GM11168 (cell line): ENCODE results near the gene ODR4.
"Not testable (repeated sequence)": the region's sequence is repeated elsewhere in the genome, so short reads cannot be mapped to it uniquely, and the experiment has no call there.

Experiments
- in situ Hi-C: fragments of 300-500 bp; cut with MboI; formaldehyde crosslinking; loops from one replicate; pipeline ENCODE4 v1.12.0; 2022; ENCODE audit warnings: low sequenced_read_pairs; ENCODE audit not compliant: unreplicated experiment

Gene ODR4

GRCh38 chr1:186375152-186375928, at the start of gene ODR4, which contains the start of gene TPR:
ODR4 (plus strand) TSS chr1:186375838; CDS start chr1:186379786, 3,948 bp downstream.
TPR (minus strand) TSS chr1:186375253; CDS start chr1:186375028, 225 bp downstream.
- in situ Hi-C loops = no loop called here

- in situ Hi-C loops = no loop called here
Measured at GRCh38 chr1:186326009-186326408, 49.6 kb upstream of the ODR4 start.

DNA sequence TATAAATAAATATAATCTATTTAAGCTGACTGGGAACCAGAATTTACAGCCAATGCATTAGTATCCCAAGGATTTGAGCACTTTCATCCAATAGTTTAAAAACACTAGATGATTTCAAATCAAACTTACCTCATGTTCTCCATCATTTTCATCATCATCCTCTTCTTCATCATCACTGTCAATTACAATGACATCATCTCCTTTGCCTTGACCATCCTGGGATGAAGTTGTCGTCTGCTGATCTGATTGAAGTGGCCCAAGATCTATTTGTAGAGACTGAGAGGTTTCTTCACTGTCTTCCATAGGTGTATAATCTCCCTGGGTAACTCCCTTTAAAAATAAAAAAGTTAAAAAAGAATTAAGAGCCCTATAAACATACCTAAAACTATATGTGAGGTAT, 48.3 kb upstream of the ODR4 start:
- in situ Hi-C loops = no loop called here

DNA sequence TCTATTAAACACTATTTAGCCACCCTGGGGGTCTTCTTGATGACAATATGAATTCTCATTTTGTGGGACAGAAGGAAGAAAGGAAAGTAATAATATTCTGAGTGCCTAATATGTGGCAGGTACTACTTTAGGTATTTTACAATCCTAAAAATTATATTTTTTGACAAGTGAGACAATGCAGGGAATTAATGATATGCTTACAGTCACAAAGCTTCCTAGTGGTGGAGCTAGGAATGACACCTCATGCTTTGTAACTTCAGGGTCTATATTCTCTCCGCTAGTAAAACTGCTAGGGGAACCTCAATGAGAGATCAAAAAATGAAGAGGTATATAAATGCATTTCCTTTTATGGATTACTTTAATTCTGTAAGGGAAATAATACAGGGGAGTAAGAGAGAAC, 44.9 kb upstream of the ODR4 start:
- in situ Hi-C loops = no loop called here

DNA sequence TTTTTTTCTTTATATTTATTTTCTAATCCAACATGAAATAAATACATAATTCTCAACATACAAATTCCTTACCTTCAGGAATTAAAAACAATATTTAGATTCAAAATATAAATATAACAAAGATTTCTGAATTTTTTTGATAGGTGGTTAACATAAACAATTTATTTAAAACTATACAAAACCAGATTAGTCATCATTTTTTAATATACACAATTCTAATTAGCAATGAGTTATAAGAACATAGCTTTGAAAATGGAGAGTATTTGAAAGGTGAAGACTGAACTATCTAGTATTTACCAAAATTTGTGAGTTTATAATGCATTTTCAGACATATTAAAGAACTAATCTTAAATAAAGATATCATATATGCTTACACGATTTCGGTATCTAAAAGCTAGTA, 38.1 kb upstream of the ODR4 start:
- in situ Hi-C loops = no loop called here

GRCh38 chr1:186340772-186341171, 34.9 kb upstream of the ODR4 start:
- in situ Hi-C loops = no loop called here

GRCh38 chr1:186347837-186348691, 27.6 kb upstream of the ODR4 start:
- in situ Hi-C loops = not testable (repeated sequence)

GRCh38 chr1:186374303-186375151, 1.1 kb upstream of the ODR4 start:
- in situ Hi-C loops = no loop called here

DNA sequence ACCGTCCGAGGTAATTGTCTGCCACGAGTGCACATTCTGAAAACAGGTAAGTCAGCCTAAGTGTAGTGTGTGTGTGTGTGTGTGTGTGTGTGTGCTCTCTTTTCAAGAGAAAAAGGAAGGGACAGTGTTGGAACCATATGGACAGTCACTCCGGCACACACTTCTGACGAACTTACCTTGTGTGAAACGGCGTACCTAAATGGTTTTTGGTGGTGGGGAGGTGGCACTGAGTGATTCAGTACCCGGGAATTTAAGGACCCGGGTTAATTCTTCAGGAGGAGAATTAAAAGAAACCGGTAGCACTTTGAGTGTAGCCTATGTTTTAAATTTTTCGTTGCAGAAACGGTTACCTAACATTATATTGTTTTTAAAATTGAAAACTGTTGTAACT, 286 bp downstream of the ODR4 start:
- in situ Hi-C loops = no loop called here

- in situ Hi-C loops = no loop called here
Measured at GRCh38 chr1:186386725-186387383, 11.2 kb downstream of the ODR4 start.

DNA sequence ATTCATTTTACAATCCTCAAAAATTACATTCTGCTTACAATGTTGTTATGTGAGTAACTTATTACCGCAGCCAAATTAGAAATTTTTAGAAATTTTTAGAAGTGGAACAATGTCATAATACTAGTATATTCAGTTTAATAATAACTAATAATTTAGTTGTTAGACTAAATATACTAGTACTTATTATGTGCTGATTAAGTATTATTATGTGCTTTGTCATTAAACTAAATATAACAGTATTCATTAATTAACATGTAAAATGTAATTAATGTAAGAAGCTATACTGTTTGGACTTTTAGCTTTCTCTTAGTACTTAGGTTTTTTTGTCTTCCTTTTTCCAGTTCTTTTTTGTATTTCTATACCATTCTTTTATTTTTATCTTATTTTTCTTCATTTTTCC, 15.3 kb downstream of the ODR4 start:
- in situ Hi-C loops = no loop called here

- in situ Hi-C loops = no loop called here
Measured at GRCh38 chr1:186391841-186392240, 16.2 kb downstream of the ODR4 start.

- in situ Hi-C loops = not testable (repeated sequence)
Measured at GRCh38 chr1:186392711-186393110, 17.1 kb downstream of the ODR4 start.

- in situ Hi-C loops = loop anchor here (5.0 kb wide), 1 partner anchor 41 kb away; no protein-coding TSS in a partner anchor
Measured at GRCh38 chr1:186401446-186401845, 25.8 kb downstream of the ODR4 start.

DNA sequence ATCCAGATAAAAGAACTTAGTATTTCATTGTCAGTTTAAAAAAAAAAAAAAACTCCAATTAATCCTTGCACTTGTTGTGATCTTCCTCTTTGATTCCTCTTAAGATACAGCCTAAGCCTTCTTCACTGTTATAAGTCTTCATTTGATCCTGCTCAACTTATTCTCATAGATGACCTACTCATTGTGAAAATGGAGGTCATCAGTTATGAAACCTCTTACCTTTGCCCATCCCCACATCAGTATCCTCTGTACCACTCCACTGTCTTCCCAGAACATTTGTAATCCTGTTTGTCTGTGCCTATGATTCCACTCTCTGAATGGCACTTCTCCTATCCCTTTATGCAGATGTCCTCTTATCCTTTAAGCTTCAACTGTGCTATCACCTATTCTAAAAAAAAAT, 28.0 kb downstream of the ODR4 start:
- in situ Hi-C loops = loop anchor here (5.0 kb wide), 1 partner anchor 39 kb away; no protein-coding TSS in a partner anchor

DNA sequence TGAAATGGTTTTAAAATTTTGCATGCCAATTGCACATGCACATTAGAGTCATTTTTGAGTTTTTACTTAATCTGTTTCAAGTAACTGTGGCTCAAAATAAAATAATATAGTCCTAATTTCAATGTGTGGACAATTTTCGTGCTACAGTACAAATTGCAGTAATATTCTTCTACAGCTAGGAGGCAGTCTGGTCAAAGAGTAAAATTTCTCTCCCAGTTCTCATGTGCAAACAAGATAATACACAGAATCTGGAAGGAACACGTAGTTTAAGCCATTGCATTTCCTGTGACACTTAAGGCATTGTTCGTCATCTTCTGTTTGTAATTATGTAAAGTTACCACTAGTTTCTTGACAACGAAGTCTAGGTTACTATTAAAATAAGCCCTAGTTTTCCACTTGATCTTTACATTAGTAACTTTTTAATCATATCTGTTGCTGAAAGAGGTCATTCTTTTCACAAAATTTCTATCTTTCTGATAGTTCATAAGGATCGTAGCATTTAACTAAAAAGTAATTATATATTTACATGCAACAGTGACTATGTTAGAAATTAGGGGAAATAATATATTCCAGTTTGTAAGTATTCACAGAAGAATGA, 28.9 kb downstream of the ODR4 start:
- in situ Hi-C loops = loop anchor here (5.0 kb wide), 1 partner anchor 38 kb away; no protein-coding TSS in a partner anchor

DNA sequence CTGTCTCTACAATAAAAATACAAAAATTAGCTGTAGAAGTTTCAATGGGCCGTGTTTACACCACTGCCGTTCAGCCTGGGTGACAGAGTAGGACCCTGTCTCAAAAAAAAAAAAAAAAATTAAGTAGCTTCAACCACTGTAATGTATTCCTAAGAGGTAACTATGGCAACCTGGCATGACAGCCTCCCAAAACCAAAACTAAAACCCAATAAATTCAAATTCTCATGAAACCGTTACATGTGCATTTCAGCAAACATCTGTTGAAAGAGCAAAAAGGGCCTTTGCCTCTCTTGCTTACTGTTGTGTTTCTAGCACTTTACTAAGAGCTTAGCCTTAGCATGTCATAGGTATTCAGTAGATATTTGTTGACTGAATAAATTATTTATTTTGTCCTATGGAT, 33.5 kb downstream of the ODR4 start:
- in situ Hi-C loops = no loop called here

- in situ Hi-C loops = no loop called here
Measured at GRCh38 chr1:186413319-186413718, 37.7 kb downstream of the ODR4 start.

DNA sequence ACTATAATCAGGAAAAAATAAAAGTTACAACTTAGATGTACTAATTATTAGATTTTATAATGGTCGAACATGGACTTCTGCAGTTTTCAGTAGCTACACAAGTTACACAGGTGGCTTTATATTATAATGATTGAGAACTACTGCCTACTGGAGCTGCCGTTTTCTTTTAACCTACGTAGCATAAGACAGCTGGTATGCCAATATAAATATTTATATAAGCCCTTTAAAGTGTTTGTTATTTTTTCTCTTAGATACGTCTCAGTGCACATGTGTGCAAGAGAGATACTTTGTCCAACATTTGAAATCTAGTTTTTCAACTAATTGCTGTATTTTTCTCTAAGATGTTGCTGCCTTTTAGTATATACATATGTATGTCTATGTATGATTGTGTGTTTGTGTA, 42.9 kb downstream of the ODR4 start:
- in situ Hi-C loops = no loop called here
